Stimulated activated naive CD8-positive, alpha-beta T cell treated with anti-CD3 and anti-CD28 coated beads, Interleukin-15, Interleukin-2, amounts not matched to agents 100 U/mL and 50 U/mL, for 24 hours (primary cell): Measurements from ENCODE around the gene BCAS3.
"Not testable (repeated sequence)": the region's sequence is repeated elsewhere in the genome, so short reads cannot be mapped to it uniquely, and the experiment has no call there.

Experiments used
- ATAC-seq: fragments of 150-1000 bp; cut with Tn5 transposase; one replicate; pipeline ENCODE4 v1.10.0; 2021
- DNase-seq: peaks from one replicate; pipeline ENCODE4 v3.0.0; 2021

Gene BCAS3

GRCh38 chr17:61338000-61338798, 660.5 kb downstream of the BCAS3 start:
- DNase-seq: no peak
- no peak for ATAC-seq

- no peak for DNase-seq
- ATAC-seq: no peak
Measured at GRCh38 chr17:61338874-61339478, 661.3 kb downstream of the BCAS3 start.

GRCh38 chr17:61340431-61341209, 663.0 kb downstream of the BCAS3 start:
- DNase-seq: no peak

GRCh38 chr17:61343576-61343975, 665.9 kb downstream of the BCAS3 start:
- ATAC-seq: no peak
- no peak for DNase-seq

More at GRCh38 chr17:61340431-61341209, 663.0 kb downstream of the BCAS3 start:
- ATAC-seq: no peak

- DNase-seq (no peak), ATAC-seq (no peak)
Measured at GRCh38 chr17:61345061-61345460, 667.4 kb downstream of the BCAS3 start.

GRCh38 chr17:61345825-61346666, 668.4 kb downstream of the BCAS3 start:
- no peak for DNase-seq
- no peak for ATAC-seq

- no peak for ATAC-seq
- no peak for DNase-seq
Measured at GRCh38 chr17:61349350-61349749, 671.7 kb downstream of the BCAS3 start.

- DNase-seq (no peak), ATAC-seq (no peak)
Measured at GRCh38 chr17:61351745-61352407, 674.2 kb downstream of the BCAS3 start.

GRCh38 chr17:61352408-61352770, 674.7 kb downstream of the BCAS3 start:
- DNase-seq: no peak
- no peak for ATAC-seq

- no peak for DNase-seq
- ATAC-seq: no peak
Measured at GRCh38 chr17:61352781-61353491, 675.3 kb downstream of the BCAS3 start.

- DNase-seq: no peak
- ATAC-seq: no peak
Measured at GRCh38 chr17:61353615-61354014, 676.0 kb downstream of the BCAS3 start.

GRCh38 chr17:61354895-61355874, 677.5 kb downstream of the BCAS3 start:
- no peak for DNase-seq
- ATAC-seq: no peak

- ATAC-seq: not testable (repeated sequence)
Measured at GRCh38 chr17:61357061-61357460, 679.4 kb downstream of the BCAS3 start.

GRCh38 chr17:61359513-61359912, 681.9 kb downstream of the BCAS3 start:
- not testable (repeated sequence) for DNase-seq, ATAC-seq

More at GRCh38 chr17:61357061-61357460, 679.4 kb downstream of the BCAS3 start:
- not testable (repeated sequence) for DNase-seq

GRCh38 chr17:61360318-61360943, 682.8 kb downstream of the BCAS3 start:
- ATAC-seq: no peak

GRCh38 chr17:61361084-61361483, 683.4 kb downstream of the BCAS3 start:
- DNase-seq: no peak
- no peak for ATAC-seq

More at GRCh38 chr17:61360318-61360943, 682.8 kb downstream of the BCAS3 start:
- DNase-seq: no peak

GRCh38 chr17:61362396-61362795, 684.7 kb downstream of the BCAS3 start:
- DNase-seq (no peak), ATAC-seq (no peak)

GRCh38 chr17:61362852-61363600, 685.4 kb downstream of the BCAS3 start:
- no peak for ATAC-seq
- DNase-seq: no peak
